HG03342 (cell line): ENCODE measurements around the gene NT5C2.
"Not testable (repeated sequence)": the region's sequence is repeated elsewhere in the genome, so short reads cannot be mapped to it uniquely, and the experiment has no call there.

ENCODE experiments used
- ATAC-seq: cut with Tn5 transposase; IDR thresholded peaks from one replicate; pipeline ENCODE4 v1.9.1; 2021; ENCODE audit warnings: mild to moderate bottlenecking, moderate library complexity; ENCODE audit not compliant: unreplicated experiment

NT5C2 gene

GRCh38 chr10:103167554-103167953, 25.5 kb downstream of the NT5C2 start:
- not testable (repeated sequence) for ATAC-seq

GRCh38 chr10:103166523-103166922, 26.5 kb downstream of the NT5C2 start:
- ATAC-seq, result no peak

GRCh38 chr10:103163766-103164403, 29.2 kb downstream of the NT5C2 start:
- ATAC-seq, result not testable (repeated sequence)

- ATAC-seq, result no peak
These were observed 35.8 kb downstream of the NT5C2 start for GRCh38 chr10:103157246-103157645.

- ATAC-seq, result no peak
These were observed 37.5 kb downstream of the NT5C2 start for GRCh38 chr10:103155471-103156085.

- no peak for ATAC-seq
These were observed 38.4 kb downstream of the NT5C2 start for GRCh38 chr10:103154521-103155299.

GRCh38 chr10:103153302-103154197, 39.5 kb downstream of the NT5C2 start:
- ATAC-seq, result no peak

- no peak for ATAC-seq
These were observed 43.0 kb downstream of the NT5C2 start for GRCh38 chr10:103149991-103150622.

- ATAC-seq, result no peak
These were observed 45.4 kb downstream of the NT5C2 start for GRCh38 chr10:103147645-103148044.

GRCh38 chr10:103145860-103146466, 47.1 kb downstream of the NT5C2 start:
- no peak for ATAC-seq

GRCh38 chr10:103145046-103145445, 48.0 kb downstream of the NT5C2 start:
- no peak for ATAC-seq

- ATAC-seq, result no peak
These were observed 49.0 kb downstream of the NT5C2 start for GRCh38 chr10:103144041-103144440.

- ATAC-seq, result not testable (repeated sequence)
These were observed 49.4 kb downstream of the NT5C2 start for GRCh38 chr10:103143641-103144040.

- no peak for ATAC-seq
These were observed 51.1 kb downstream of the NT5C2 start for GRCh38 chr10:103141950-103142349.

- ATAC-seq, result no peak
These were observed 52.6 kb downstream of the NT5C2 start for GRCh38 chr10:103140469-103140868.

GRCh38 chr10:103139803-103140202, 53.3 kb downstream of the NT5C2 start:
- ATAC-seq, result no peak

- ATAC-seq, result not testable (repeated sequence)
These were observed 57.9 kb downstream of the NT5C2 start for GRCh38 chr10:103135168-103135567.

GRCh38 chr10:103130910-103131309, 62.2 kb downstream of the NT5C2 start:
- ATAC-seq, result no peak

GRCh38 chr10:103130180-103130579, 62.9 kb downstream of the NT5C2 start:
- not testable (repeated sequence) for ATAC-seq

GRCh38 chr10:103127241-103127640, 65.8 kb downstream of the NT5C2 start:
- no peak for ATAC-seq
